ENCODE results near the gene PLXNA4.

PLXNA4 gene

GRCh38 chr7:132471515-132471914 is 104.8 kb downstream of the PLXNA4 start:
- no peak for DNase-seq (ENCODE audit: low read depth, low spot score)

GRCh38 chr7:132469681-132470080 is 106.6 kb downstream of the PLXNA4 start:
- DNase-seq (ENCODE audit: low read depth, low spot score) = no peak

GRCh38 chr7:132469264-132469663 is 107.0 kb downstream of the PLXNA4 start:
- DNase-seq (ENCODE audit: low read depth, low spot score) = no peak

- no peak for DNase-seq (ENCODE audit: low read depth, low spot score)
Measured at GRCh38 chr7:132466367-132466766, 109.9 kb downstream of the PLXNA4 start.

GRCh38 chr7:132465516-132465915 is 110.8 kb downstream of the PLXNA4 start:
- DNase-seq (ENCODE audit: low read depth, low spot score) = no peak

- DNase-seq (ENCODE audit: low read depth, low spot score) = no peak
Measured at GRCh38 chr7:132464740-132465139, 111.5 kb downstream of the PLXNA4 start.

- DNase-seq (ENCODE audit: low read depth, low spot score) = no peak
Measured at GRCh38 chr7:132463922-132464321, 112.3 kb downstream of the PLXNA4 start.

GRCh38 chr7:132462478-132462877 is 113.8 kb downstream of the PLXNA4 start:
- DNase-seq (ENCODE audit: low read depth, low spot score) = no peak

- no peak for DNase-seq (ENCODE audit: low read depth, low spot score)
Measured at GRCh38 chr7:132461032-132461592, 115.2 kb downstream of the PLXNA4 start.

GRCh38 chr7:132458729-132459128 is 117.5 kb downstream of the PLXNA4 start:
- DNase-seq (ENCODE audit: low read depth, low spot score) = no peak

- DNase-seq (ENCODE audit: low read depth, low spot score) = no peak
Measured at GRCh38 chr7:132457658-132458057, 118.6 kb downstream of the PLXNA4 start.

GRCh38 chr7:132456418-132456817 is 119.9 kb downstream of the PLXNA4 start:
- no peak for DNase-seq (ENCODE audit: low read depth, low spot score)

GRCh38 chr7:132455378-132455777 is 120.9 kb downstream of the PLXNA4 start:
- no peak for DNase-seq (ENCODE audit: low read depth, low spot score)

- no peak for DNase-seq (ENCODE audit: low read depth, low spot score)
Measured at GRCh38 chr7:132453826-132454225, 122.4 kb downstream of the PLXNA4 start.

GRCh38 chr7:132451161-132451560 is 125.1 kb downstream of the PLXNA4 start:
- DNase-seq (ENCODE audit: low read depth, low spot score) = no peak

- no peak for DNase-seq (ENCODE audit: low read depth, low spot score)
Measured at GRCh38 chr7:132450696-132451095, 125.6 kb downstream of the PLXNA4 start.

GRCh38 chr7:132450188-132450587 is 126.1 kb downstream of the PLXNA4 start:
- DNase-seq (ENCODE audit: low read depth, low spot score) = no peak

- no peak for DNase-seq (ENCODE audit: low read depth, low spot score)
Measured at GRCh38 chr7:132446666-132447278, 129.5 kb downstream of the PLXNA4 start.

- DNase-seq (ENCODE audit: low read depth, low spot score) = no peak
Measured at GRCh38 chr7:132446260-132446659, 130.0 kb downstream of the PLXNA4 start.

GRCh38 chr7:132443761-132444520 is 132.3 kb downstream of the PLXNA4 start:
- no peak for DNase-seq (ENCODE audit: low read depth, low spot score)

GRCh38 chr7:132441935-132442334 is 134.3 kb downstream of the PLXNA4 start:
- no peak for DNase-seq (ENCODE audit: low read depth, low spot score)

- no peak for DNase-seq (ENCODE audit: low read depth, low spot score)
Measured at GRCh38 chr7:132440151-132440550, 136.1 kb downstream of the PLXNA4 start.

- no peak for DNase-seq (ENCODE audit: low read depth, low spot score)
Measured at GRCh38 chr7:132438926-132439325, 137.3 kb downstream of the PLXNA4 start.
